ENCODE data around the gene ARHGAP22.

The ARHGAP22 gene

DNA sequence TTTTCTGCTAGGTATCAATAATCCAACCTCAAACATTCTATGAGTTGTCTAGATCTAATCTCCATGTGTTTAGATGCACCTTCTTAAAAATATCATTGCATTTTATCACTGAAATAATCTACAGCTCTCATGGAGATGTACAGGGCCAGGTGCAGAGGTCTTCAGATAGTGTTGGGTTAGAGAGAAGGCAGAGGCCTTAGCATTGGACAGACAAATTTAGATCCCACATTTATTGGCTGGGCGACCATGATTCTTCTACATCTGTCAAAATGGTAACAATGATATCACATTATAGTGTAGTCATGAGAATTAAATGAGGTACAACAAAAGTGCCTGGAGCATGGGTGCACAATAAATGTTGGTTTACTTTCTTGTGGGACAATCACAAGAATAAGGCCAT, 3.1 kb downstream of the ARHGAP22 start:
- Histone ChIP-seq H3K27me3 (ENCODE audit: control insufficient read depth in 2 of 2, insufficient read depth in 2 of 2, low read length in 2 of 2) (peaks cover 4 to 13% of the 10 kb centered on the region in 2 donors), H3K9ac (ENCODE audit: low read depth in 1 of 2, low read length in 2 of 2) (no peak overlapping the region), H3K4me3 (ENCODE audit: low read length in 2 of 2) (no peak overlapping the region), H3K9me3 (ENCODE audit: control insufficient read depth in 2 of 2, low read length in 2 of 2) (no peaks in the 10 kb centered on the region), H3K36me3 (ENCODE audit: control insufficient read depth in 2 of 2, insufficient read depth in 2 of 2, low read length in 2 of 2) (no peaks in the 10 kb centered on the region), H3K4me1 (ENCODE audit: control insufficient read depth in 2 of 2, insufficient read depth in 2 of 2, low read length in 2 of 2) (peaks cover 0 to 6% of the 10 kb centered on the region in 2 donors), H3K27ac (ENCODE audit: low read depth in 2 of 2, low read length in 2 of 2) (no peak overlapping the region)

DNA sequence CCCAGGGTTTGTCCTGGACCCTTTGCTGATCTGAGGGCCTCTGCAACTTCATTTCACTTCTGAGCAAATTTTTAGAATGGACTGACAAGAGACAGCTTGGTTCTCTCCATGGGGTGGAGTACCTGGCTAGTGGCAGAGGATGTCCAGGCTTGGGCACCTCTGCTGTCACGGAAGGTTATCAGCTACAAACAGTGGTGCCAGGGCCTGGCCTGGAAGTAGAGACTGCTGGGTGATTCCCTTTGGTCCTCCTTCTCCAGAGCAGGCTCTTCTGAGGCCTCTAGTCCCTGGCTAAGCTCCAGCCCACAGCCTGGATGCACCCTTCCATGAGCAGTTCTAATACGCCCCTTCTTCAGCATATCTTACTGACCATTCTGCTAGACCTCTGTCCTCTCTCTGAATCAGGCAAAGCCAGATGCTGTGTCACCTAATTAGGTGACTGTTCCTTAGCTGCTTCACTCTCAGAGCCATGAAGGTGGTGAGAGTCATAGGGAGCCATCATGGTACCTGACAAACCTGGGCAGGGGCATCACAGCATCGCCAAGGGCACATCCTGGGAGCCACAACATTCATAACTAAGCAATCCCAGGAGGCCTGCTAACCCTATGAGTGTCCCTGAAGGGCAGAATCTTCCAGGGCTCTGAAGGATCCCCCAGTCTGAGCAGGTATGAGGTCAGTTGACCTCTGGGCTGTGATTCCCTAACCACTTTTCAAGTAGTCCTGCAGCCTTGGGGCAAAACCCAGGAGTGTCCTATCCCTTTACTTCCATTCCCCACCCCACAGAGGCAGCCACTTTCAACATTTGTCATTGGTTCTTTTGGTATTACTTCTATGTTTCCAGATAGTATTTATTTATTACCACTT, 4.0 kb downstream of the ARHGAP22 start:
- Histone ChIP-seq H3K36me3 (ENCODE audit: control insufficient read depth in 2 of 2, insufficient read depth in 2 of 2, low read length in 2 of 2) (no peaks in the 10 kb centered on the region), H3K9ac (ENCODE audit: low read depth in 1 of 2, low read length in 2 of 2) (no peak overlapping the region), H3K27ac (ENCODE audit: low read depth in 2 of 2, low read length in 2 of 2) (no peak overlapping the region), H3K27me3 (ENCODE audit: control insufficient read depth in 2 of 2, insufficient read depth in 2 of 2, low read length in 2 of 2) (peaks cover 4 to 10% of the 10 kb centered on the region in 2 donors), H3K4me3 (ENCODE audit: low read length in 2 of 2) (no peak overlapping the region), H3K4me1 (ENCODE audit: control insufficient read depth in 2 of 2, insufficient read depth in 2 of 2, low read length in 2 of 2) (peaks cover 0 to 6% of the 10 kb centered on the region in 2 donors), H3K9me3 (ENCODE audit: control insufficient read depth in 2 of 2, low read length in 2 of 2) (no peaks in the 10 kb centered on the region)

DNA sequence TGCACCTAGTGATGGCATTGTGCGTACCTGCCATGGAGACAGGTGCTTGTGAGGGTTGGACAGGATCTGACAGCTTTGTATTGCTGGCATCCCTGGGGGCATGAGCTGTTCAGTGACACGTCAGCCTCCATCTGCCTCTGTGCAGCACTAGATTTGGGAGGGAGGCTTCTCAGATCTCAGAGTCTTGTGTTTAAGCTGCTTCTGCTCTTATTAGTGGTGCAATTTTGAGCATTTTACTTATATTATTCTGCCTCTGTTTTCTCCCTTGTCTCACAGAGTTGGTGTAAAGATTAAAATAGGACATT, 5.1 kb downstream of the ARHGAP22 start:
- H3K36me3 ChIP-seq (ENCODE audit: control insufficient read depth in 2 of 2, insufficient read depth in 2 of 2, low read length in 2 of 2) = no peaks in the 10 kb centered on the region
- no peak overlapping the region for H3K9ac ChIP-seq (ENCODE audit: low read depth in 1 of 2, low read length in 2 of 2)
- no peak overlapping the region for H3K4me3 ChIP-seq (ENCODE audit: low read length in 2 of 2)
- peaks cover 0 to 6% of the 10 kb centered on the region in 2 donors for H3K4me1 ChIP-seq (ENCODE audit: control insufficient read depth in 2 of 2, insufficient read depth in 2 of 2, low read length in 2 of 2)
- H3K27ac ChIP-seq (ENCODE audit: low read depth in 2 of 2, low read length in 2 of 2) = no peak overlapping the region
- H3K9me3 ChIP-seq (ENCODE audit: control insufficient read depth in 2 of 2, low read length in 2 of 2) = no peaks in the 10 kb centered on the region
- H3K27me3 ChIP-seq (ENCODE audit: control insufficient read depth in 2 of 2, insufficient read depth in 2 of 2, low read length in 2 of 2) = peaks cover 2 to 7% of the 10 kb centered on the region in 2 donors

DNA sequence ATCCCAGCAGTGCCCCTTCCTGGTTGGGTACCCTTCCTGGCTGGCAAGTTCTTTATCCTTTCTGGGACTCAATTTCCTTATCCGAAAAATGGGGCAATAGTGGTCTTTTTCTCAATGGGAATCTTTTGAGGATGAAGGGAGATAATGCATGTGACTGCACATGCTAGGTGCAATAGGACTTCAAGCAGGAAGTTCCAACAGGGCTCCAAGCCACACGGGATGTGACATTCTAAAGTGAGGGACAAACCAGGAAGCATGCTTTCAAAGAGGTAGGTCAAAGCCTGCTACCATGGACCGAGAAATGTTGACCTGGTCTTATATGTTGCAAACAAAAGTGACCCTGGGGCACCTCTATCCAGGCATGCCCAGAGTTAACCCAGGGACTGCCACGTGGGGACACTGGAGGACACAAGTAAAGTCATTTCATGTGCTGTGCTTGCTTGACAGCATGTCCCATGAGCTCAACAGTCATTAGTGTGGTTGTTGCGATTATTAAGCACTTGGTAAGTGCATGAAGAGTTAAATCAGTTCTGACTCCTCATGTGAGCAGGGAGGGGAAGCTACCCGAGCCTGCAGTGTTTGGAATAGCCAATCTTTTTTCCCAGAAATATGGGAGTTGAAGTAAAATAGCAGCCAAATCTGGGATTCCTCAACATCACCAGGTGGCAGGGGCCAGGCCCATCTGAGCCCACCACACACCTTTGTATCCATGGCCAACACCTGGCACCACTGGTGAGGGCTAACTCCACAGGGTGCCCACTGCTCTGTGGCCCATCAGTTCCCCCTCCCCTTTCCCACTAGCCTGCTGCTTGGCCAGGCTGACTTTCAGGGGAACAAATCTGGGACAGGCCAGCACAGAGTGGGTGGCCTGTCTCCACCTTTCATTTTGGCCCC, 5.7 kb downstream of the ARHGAP22 start:
- H3K27ac ChIP-seq (ENCODE audit: low read depth in 2 of 2, low read length in 2 of 2) = no peak overlapping the region
- peaks cover 0 to 2% of the 10 kb centered on the region in 2 donors for H3K4me1 ChIP-seq (ENCODE audit: control insufficient read depth in 2 of 2, insufficient read depth in 2 of 2, low read length in 2 of 2)
- no peaks in the 10 kb centered on the region for H3K9me3 ChIP-seq (ENCODE audit: control insufficient read depth in 2 of 2, low read length in 2 of 2)
- H3K27me3 ChIP-seq (ENCODE audit: control insufficient read depth in 2 of 2, insufficient read depth in 2 of 2, low read length in 2 of 2) = peaks cover 2 to 5% of the 10 kb centered on the region in 2 donors
- H3K36me3 ChIP-seq (ENCODE audit: control insufficient read depth in 2 of 2, insufficient read depth in 2 of 2, low read length in 2 of 2) = no peaks in the 10 kb centered on the region
- no peak overlapping the region for H3K4me3 ChIP-seq (ENCODE audit: low read length in 2 of 2)
- no peak overlapping the region for H3K9ac ChIP-seq (ENCODE audit: low read depth in 1 of 2, low read length in 2 of 2)

DNA sequence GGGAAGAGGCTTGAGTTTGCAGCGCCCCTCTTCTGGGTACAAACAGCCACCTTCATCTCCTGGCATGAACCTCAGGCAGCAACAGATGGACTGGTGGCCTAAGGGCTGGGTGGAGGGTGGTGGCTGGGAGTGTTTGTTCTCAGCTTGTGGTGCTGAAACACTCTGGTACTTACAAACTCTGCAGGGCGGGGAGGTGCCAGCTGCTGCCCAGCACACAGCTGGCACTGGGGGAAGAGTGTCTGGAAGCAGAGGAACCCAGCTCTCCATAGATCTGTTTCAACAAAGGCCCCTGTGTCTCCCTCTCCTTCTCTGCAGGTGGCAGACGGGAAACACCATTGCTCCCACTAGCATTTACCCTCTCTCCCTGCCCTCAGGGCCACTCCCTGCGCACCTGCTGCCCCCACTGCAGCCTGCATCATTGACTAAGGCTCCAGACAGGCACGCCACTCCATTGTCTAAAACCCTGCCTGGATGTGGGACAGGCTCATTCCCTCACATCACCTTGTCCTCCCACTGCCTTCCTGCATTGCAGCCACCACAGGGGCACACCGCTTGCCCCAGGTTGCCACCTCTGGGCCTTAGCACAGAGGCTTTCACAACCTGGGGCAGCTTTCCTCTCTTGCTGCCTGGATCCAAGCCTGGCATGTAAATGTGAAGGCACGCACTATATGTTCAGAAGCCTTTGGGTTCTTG, 6.5 kb downstream of the ARHGAP22 start:
- Histone ChIP-seq H3K4me3 (ENCODE audit: low read length in 2 of 2) (no peak overlapping the region), H3K4me1 (ENCODE audit: control insufficient read depth in 2 of 2, insufficient read depth in 2 of 2, low read length in 2 of 2) (no peaks in the 10 kb centered on the region), H3K27me3 (ENCODE audit: control insufficient read depth in 2 of 2, insufficient read depth in 2 of 2, low read length in 2 of 2) (peaks cover 0 to 4% of the 10 kb centered on the region in 2 donors), H3K36me3 (ENCODE audit: control insufficient read depth in 2 of 2, insufficient read depth in 2 of 2, low read length in 2 of 2) (no peaks in the 10 kb centered on the region), H3K27ac (ENCODE audit: low read depth in 2 of 2, low read length in 2 of 2) (no peak overlapping the region), H3K9ac (ENCODE audit: low read depth in 1 of 2, low read length in 2 of 2) (no peak overlapping the region), H3K9me3 (ENCODE audit: control insufficient read depth in 2 of 2, low read length in 2 of 2) (no peaks in the 10 kb centered on the region)

DNA sequence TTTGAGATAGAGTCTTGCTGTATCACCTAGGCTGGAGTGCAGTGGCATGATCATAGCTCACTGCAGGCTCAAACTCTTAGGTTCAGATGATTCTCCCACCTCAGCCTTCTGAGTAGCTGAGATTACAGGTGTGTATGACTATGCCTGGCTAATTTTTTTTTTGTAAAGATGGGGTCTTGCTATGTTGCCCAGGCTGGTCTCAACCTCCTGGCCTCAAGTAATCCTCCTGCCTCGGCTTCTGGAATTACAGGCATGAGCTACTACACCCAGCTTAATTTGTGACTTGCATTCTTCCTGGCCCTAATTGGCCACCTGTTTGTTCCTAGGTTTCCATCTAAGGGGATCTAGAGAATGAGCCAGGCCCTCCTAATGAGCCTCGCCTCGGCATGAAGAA, 9.3 kb downstream of the ARHGAP22 start:
- H3K9ac ChIP-seq (ENCODE audit: low read depth in 1 of 2, low read length in 2 of 2) = no peak overlapping the region
- no peak overlapping the region for H3K27ac ChIP-seq (ENCODE audit: low read depth in 2 of 2, low read length in 2 of 2)
- no peaks in the 10 kb centered on the region for H3K9me3 ChIP-seq (ENCODE audit: control insufficient read depth in 2 of 2, low read length in 2 of 2)
- no peaks in the 10 kb centered on the region for H3K4me1 ChIP-seq (ENCODE audit: control insufficient read depth in 2 of 2, insufficient read depth in 2 of 2, low read length in 2 of 2)
- H3K36me3 ChIP-seq (ENCODE audit: control insufficient read depth in 2 of 2, insufficient read depth in 2 of 2, low read length in 2 of 2) = no peaks in the 10 kb centered on the region
- no peak overlapping the region for H3K4me3 ChIP-seq (ENCODE audit: low read length in 2 of 2)
- no peaks in the 10 kb centered on the region for H3K27me3 ChIP-seq (ENCODE audit: control insufficient read depth in 2 of 2, insufficient read depth in 2 of 2, low read length in 2 of 2)

DNA sequence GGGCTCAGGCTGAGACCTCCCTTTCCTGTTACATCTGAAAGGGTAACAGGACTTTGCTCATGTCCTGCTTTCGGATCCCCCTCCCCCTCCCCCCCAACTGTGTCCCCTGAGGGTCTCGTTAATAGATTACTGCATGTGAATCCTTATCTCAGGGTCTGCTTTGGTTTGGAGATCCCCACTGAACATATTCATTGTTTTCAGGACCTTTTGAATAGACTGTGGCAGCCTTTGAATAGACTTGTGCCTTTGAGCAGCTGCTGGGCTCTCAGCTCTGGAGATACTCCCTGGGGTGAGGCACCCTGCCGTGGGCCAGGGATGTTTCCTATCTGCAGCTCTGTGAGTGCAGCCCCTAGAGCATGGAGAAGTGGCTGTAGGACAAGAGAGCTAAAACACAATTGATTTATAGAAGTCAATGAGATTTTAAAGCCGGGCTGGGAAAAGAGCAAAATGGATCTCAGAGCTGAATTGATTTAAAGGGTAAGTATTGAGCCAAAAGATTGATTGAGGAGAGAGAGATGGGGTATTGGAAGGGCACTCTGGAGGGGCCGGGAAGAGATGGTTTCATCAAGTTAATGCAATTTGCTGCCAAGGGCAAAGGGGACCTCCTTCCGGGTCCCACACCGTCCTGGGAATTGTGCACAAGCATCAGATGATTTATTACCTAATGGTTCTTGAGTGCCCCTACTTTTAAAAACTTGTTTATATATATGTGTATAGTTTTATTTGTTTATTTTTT, 9.9 kb downstream of the ARHGAP22 start:
- H3K27ac ChIP-seq (ENCODE audit: low read depth in 2 of 2, low read length in 2 of 2) = no peak overlapping the region
- no peak overlapping the region for H3K9ac ChIP-seq (ENCODE audit: low read depth in 1 of 2, low read length in 2 of 2)
- H3K27me3 ChIP-seq (ENCODE audit: control insufficient read depth in 2 of 2, insufficient read depth in 2 of 2, low read length in 2 of 2) = no peaks in the 10 kb centered on the region
- no peaks in the 10 kb centered on the region for H3K36me3 ChIP-seq (ENCODE audit: control insufficient read depth in 2 of 2, insufficient read depth in 2 of 2, low read length in 2 of 2)
- no peaks in the 10 kb centered on the region for H3K9me3 ChIP-seq (ENCODE audit: control insufficient read depth in 2 of 2, low read length in 2 of 2)
- no peak overlapping the region for H3K4me3 ChIP-seq (ENCODE audit: low read length in 2 of 2)
- H3K4me1 ChIP-seq (ENCODE audit: control insufficient read depth in 2 of 2, insufficient read depth in 2 of 2, low read length in 2 of 2) = no peaks in the 10 kb centered on the region

DNA sequence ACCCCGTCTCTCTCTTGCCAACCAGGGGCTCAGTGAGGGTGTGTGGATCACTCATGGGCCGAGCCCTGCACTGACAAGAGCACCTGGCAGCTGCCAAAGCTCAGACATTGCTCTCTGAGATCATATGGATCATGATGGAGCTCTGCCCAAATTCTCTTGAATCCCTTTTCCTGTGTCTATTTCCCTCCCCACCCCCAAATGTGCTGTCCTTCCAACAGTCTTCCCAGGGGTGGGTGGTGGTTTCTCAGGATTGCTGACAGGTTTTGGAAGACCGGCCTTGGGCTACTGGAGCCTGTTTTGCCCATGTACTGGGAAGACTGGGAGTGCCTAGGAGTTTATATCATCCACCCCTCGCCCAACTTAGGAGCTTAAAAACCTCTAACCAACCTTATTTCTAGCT, 10.5 kb downstream of the ARHGAP22 start:
- Histone ChIP-seq H3K9me3 (ENCODE audit: control insufficient read depth in 2 of 2, low read length in 2 of 2) (no peaks in the 10 kb centered on the region), H3K4me3 (ENCODE audit: low read length in 2 of 2) (no peak overlapping the region), H3K9ac (ENCODE audit: low read depth in 1 of 2, low read length in 2 of 2) (no peak overlapping the region), H3K4me1 (ENCODE audit: control insufficient read depth in 2 of 2, insufficient read depth in 2 of 2, low read length in 2 of 2) (no peaks in the 10 kb centered on the region), H3K27ac (ENCODE audit: low read depth in 2 of 2, low read length in 2 of 2) (no peak overlapping the region), H3K27me3 (ENCODE audit: control insufficient read depth in 2 of 2, insufficient read depth in 2 of 2, low read length in 2 of 2) (no peaks in the 10 kb centered on the region), H3K36me3 (ENCODE audit: control insufficient read depth in 2 of 2, insufficient read depth in 2 of 2, low read length in 2 of 2) (no peaks in the 10 kb centered on the region)

DNA sequence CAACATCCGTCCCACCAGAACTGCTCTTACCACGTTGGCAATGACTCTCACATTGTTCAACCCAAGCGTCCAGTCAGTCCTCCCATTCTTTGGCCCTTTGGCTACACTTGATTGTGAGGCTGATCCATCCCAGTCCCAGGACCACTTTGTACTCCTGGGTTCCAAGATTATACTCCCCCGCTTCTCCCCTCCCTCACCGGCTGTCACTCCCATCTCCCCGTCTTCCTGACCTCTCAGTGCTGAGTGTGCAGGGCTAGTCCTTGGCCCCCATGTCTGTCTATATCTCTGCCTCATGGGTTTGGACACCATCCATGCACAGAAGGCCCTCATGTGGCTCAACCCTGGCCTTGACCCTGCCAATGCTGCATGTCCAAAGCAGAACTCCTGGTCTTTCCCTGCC, 12.5 kb downstream of the ARHGAP22 start:
- no peak overlapping the region for H3K27ac ChIP-seq (ENCODE audit: low read depth in 2 of 2, low read length in 2 of 2)
- no peak overlapping the region for H3K4me3 ChIP-seq (ENCODE audit: low read length in 2 of 2)
- H3K9ac ChIP-seq (ENCODE audit: low read depth in 1 of 2, low read length in 2 of 2) = no peak overlapping the region
- H3K36me3 ChIP-seq (ENCODE audit: control insufficient read depth in 2 of 2, insufficient read depth in 2 of 2, low read length in 2 of 2) = no peaks in the 10 kb centered on the region
- H3K27me3 ChIP-seq (ENCODE audit: control insufficient read depth in 2 of 2, insufficient read depth in 2 of 2, low read length in 2 of 2) = no peaks in the 10 kb centered on the region
- H3K9me3 ChIP-seq (ENCODE audit: control insufficient read depth in 2 of 2, low read length in 2 of 2) = no peaks in the 10 kb centered on the region
- no peaks in the 10 kb centered on the region for H3K4me1 ChIP-seq (ENCODE audit: control insufficient read depth in 2 of 2, insufficient read depth in 2 of 2, low read length in 2 of 2)
